CD14-positive monocyte (primary cell): ENCODE data around the gene CIBAR2. TPM values are rescaled to one million over a fixed set of nuclear protein-coding genes. Genes with fewer than 3 reads are reported as not detected.

Source experiments
- DNase-seq, 3 donors: peaks; one replicate each; pipeline ENCODE4 v3.0.0-alpha.2; 2011 to 2022
- H2AFZ ChIP-seq: 2 replicates; pipeline ENCODE4 v1.6.0; 2012; ENCODE audit warnings: mild to moderate bottlenecking, low read depth, low read length, inconsistent platforms; ENCODE audit not compliant: insufficient read depth, poor library complexity, severe bottlenecking
- H3K27ac ChIP-seq, 2 donors: 1 replicate in 1 of 2; 2 replicates in 1 of 2; pipeline ENCODE4 v1.5.1; 2012 to 2013; ENCODE audit warnings: low read length in 2 of 2, control low read depth in 1 of 2, inconsistent platforms in 1 of 2, low read depth in 1 of 2, mild to moderate bottlenecking in 1 of 2
- H3K27me3 ChIP-seq, 2 donors: one replicate each; pipeline versions ENCODE4 v1.6.0 to v1.6.1; 2011 to 2013; ENCODE audit warnings: low read length in 2 of 2; ENCODE audit not compliant: control insufficient read depth in 2 of 2, insufficient read depth in 2 of 2
- H3K36me3 ChIP-seq, 2 donors: replicated peaks in 1 of 2; 1 replicate in 1 of 2; 2 replicates in 1 of 2; pipeline versions ENCODE4 v1.5.1 to v1.6.1; 2012 to 2013; ENCODE audit warnings: low read length in 2 of 2, control low read depth in 1 of 2, inconsistent platforms in 1 of 2, mild to moderate bottlenecking in 1 of 2; ENCODE audit not compliant: insufficient read depth in 2 of 2, control insufficient read depth in 1 of 2
- H3K4me1 ChIP-seq, 2 donors: 1 replicate in 1 of 2; 2 replicates in 1 of 2; pipeline versions ENCODE4 v1.5.1 to v1.6.1; 2012 to 2013; ENCODE audit warnings: low read length in 2 of 2, control low read depth in 1 of 2, inconsistent platforms in 1 of 2, mild to moderate bottlenecking in 1 of 2, moderate library complexity in 1 of 2; ENCODE audit not compliant: insufficient read depth in 2 of 2, control insufficient read depth in 1 of 2
- H3K4me2 ChIP-seq: replicated peaks from 2 replicates; pipeline ENCODE3; 2012; ENCODE audit warnings: low read length, moderate library complexity, mild to moderate bottlenecking; ENCODE audit not compliant: poor library complexity, severe bottlenecking; ENCODE audit errors: extremely low read depth
- H3K4me3 ChIP-seq, 3 experiments: fragments of 200-600 bp in 1 of 3; sonication (generic) in 1 of 3; replicated peaks in 1 of 3; 1 replicate in 2 of 3; 2 replicates in 1 of 3; pipeline ENCODE4 v1.5.1; 2011 to 2013; ENCODE audit warnings: low read length in 3 of 3, mild to moderate bottlenecking in 3 of 3, control low read depth in 2 of 3, low read depth in 2 of 3, inconsistent platforms in 1 of 3, moderate library complexity in 1 of 3
- H3K79me2 ChIP-seq: 2 replicates; pipeline ENCODE4 v1.6.0; 2012; ENCODE audit warnings: mild to moderate bottlenecking, control low read depth, inconsistent platforms, low read length, moderate library complexity; ENCODE audit not compliant: insufficient read depth
- H3K9ac ChIP-seq: 2 replicates; pipeline ENCODE4 v1.6.0; 2017; ENCODE audit warnings: low read length, mild to moderate bottlenecking; ENCODE audit not compliant: insufficient read depth, poor library complexity, severe bottlenecking
- H3K9me3 ChIP-seq, 2 donors: replicated peaks in 1 of 2; 1 replicate in 1 of 2; 2 replicates in 1 of 2; pipeline versions ENCODE4 v1.5.1 to v1.6.1; 2012 to 2013; ENCODE audit warnings: low read length in 2 of 2, control low read depth in 1 of 2; ENCODE audit not compliant: control insufficient read depth in 1 of 2, insufficient read depth in 1 of 2
- H4K20me1 ChIP-seq: 2 replicates; pipeline ENCODE4 v1.6.0; 2012; ENCODE audit warnings: mild to moderate bottlenecking, low read length, control low read depth, moderate library complexity; ENCODE audit not compliant: insufficient read depth
- H3K27ac Mint-ChIP-seq, 7 donors: one replicate each; pipeline ENCODE4 v1.8.0; 2020; ENCODE audit warnings: mild to moderate bottlenecking in 7 of 7, mixed read lengths in 7 of 7, moderate library complexity in 6 of 7, inconsistent platforms in 2 of 7
- H3K27me3 Mint-ChIP-seq, 3 donors: one replicate each; pipeline ENCODE4 v1.8.0; 2021 to 2022; ENCODE audit warnings: low read depth in 3 of 3, mild to moderate bottlenecking in 3 of 3, mixed read lengths in 3 of 3, moderate library complexity in 3 of 3, inconsistent platforms in 1 of 3
- H3K36me3 Mint-ChIP-seq, 2 donors: one replicate each; pipeline ENCODE4 v1.8.0; 2020; ENCODE audit warnings: mixed read lengths in 2 of 2, inconsistent platforms in 1 of 2, mild to moderate bottlenecking in 1 of 2
- H3K4me1 Mint-ChIP-seq: one replicate; pipeline ENCODE4 v1.8.0; 2020; ENCODE audit warnings: mild to moderate bottlenecking, mixed read lengths
- H3K4me3 Mint-ChIP-seq, 2 donors: one replicate each; pipeline ENCODE4 v1.8.0; 2020; ENCODE audit warnings: mild to moderate bottlenecking in 2 of 2, mixed read lengths in 2 of 2, moderate library complexity in 1 of 2
- H3K9me3 Mint-ChIP-seq, 7 donors: one replicate each; pipeline ENCODE4 v1.8.0; 2020 to 2022; ENCODE audit warnings: mixed read lengths in 7 of 7, mild to moderate bottlenecking in 6 of 7, moderate library complexity in 6 of 7, inconsistent platforms in 2 of 7
- CTCF ChIP-seq: fragments of 200-600 bp; IDR thresholded peaks from one replicate; pipeline ENCODE4 v1.8.0; 2022; ENCODE audit warnings: antibody characterized with exemption, mild to moderate bottlenecking
- WGBS: methylation state at CpG from one replicate; pipeline ENCODE4 v1.1.5; 2013; ENCODE audit warnings: missing lambda C conversion rate; ENCODE audit not compliant: insufficient coverage; 5-methylcytosine and 5-hydroxymethylcytosine counted together
- intact Hi-C, 2 donors: fragments of 100-400 bp; cut with micrococcal nuclease; formaldehyde crosslinking; loops; one replicate each; pipeline versions ENCODE4 v1.15.0 to v1.15.1; 2023
- polyA plus RNA-seq, 3 donors: library from polyadenylated mRNA; depleted of rRNA in 1 of 3; unstranded in 2 of 3; stranded (reverse) in 1 of 3; fragments of 300-500 nt in 2 of 3; fragments of >200 nt in 1 of 3; fragmentation: Illumina TruSeq in 2 of 3; gene quantifications; 1 replicate in 2 of 3; 2 replicates in 1 of 3; pipeline ENCODE4 v1.2.3, GENCODE V29; 2012 to 2021

CIBAR2 gene
- polyA plus RNA-seq, 3 donors = not detected

GRCh38 chr16:85058909-85059308 is 53.4 kb downstream of the CIBAR2 start:
- no peak for TF ChIP-seq CTCF
- Histone ChIP-seq H3K4me2 (no peak overlapping the region), H3K27me3 (no peaks in the 10 kb centered on the region), H3K4me3 (no peak overlapping the region), H4K20me1 (peaks cover 35% of the 10 kb centered on the region), H3K4me1 (peaks cover 80 to 86% of the 10 kb centered on the region in 2 donors), H3K36me3 (peaks cover 31% of the 10 kb centered on the region in 2 donors), H2AFZ (no peak overlapping the region), H3K9me3 (no peaks in the 10 kb centered on the region), H3K79me2 (peaks cover 79% of the 10 kb centered on the region), H3K27ac (peak overlapping the region in 1 of 2 donors; percentile 15), H3K9ac (no peak overlapping the region)
- 81% methylated on average over 3 of the region's 4 CpGs for WGBS
- H3K36me3 Mint-ChIP-seq = peaks cover 43 to 63% of the 10 kb centered on the region in 2 donors
- H3K27ac Mint-ChIP-seq = peak overlapping the region in 4 of 7 donors; percentile 22 to 70 (median 45)
- no peaks in the 10 kb centered on the region for H3K9me3 Mint-ChIP-seq
- no peak for DNase-seq
- intact Hi-C loops = no loop called here
- H3K4me3 Mint-ChIP-seq = no peak overlapping the region
- H3K4me1 Mint-ChIP-seq = peaks cover 84% of the 10 kb centered on the region
- H3K27me3 Mint-ChIP-seq = peaks cover 0 to 3% (median 0%) of the 10 kb centered on the region in 3 donors

GRCh38 chr16:85057948-85058347 is 54.3 kb downstream of the CIBAR2 start:
- WGBS = 100% methylated on average over 4 of the region's 7 CpGs
- Histone ChIP-seq H3K4me2 (no peak overlapping the region), H2AFZ (no peak overlapping the region), H3K27me3 (no peaks in the 10 kb centered on the region), H3K79me2 (peaks cover 79% of the 10 kb centered on the region), H3K9ac (no peak overlapping the region), H3K4me3 (no peak overlapping the region), H3K4me1 (peaks cover 78 to 86% of the 10 kb centered on the region in 2 donors), H3K9me3 (no peaks in the 10 kb centered on the region), H3K27ac (no peak overlapping the region), H4K20me1 (peaks cover 35% of the 10 kb centered on the region), H3K36me3 (peaks cover 35 to 37% of the 10 kb centered on the region in 2 donors)
- H3K9me3 Mint-ChIP-seq = no peaks in the 10 kb centered on the region
- H3K27ac Mint-ChIP-seq = peak overlapping the region in 1 of 7 donors; percentile 13
- peaks cover 82% of the 10 kb centered on the region for H3K4me1 Mint-ChIP-seq
- no peak for TF ChIP-seq CTCF
- H3K36me3 Mint-ChIP-seq = peaks cover 42 to 68% of the 10 kb centered on the region in 2 donors
- intact Hi-C loops = no loop called here
- H3K27me3 Mint-ChIP-seq = peaks cover 0 to 3% (median 0%) of the 10 kb centered on the region in 3 donors
- DNase-seq = no peak
- H3K4me3 Mint-ChIP-seq = no peak overlapping the region
